ENCODE measurements around the gene APBB2. TPM values are rescaled to one million over a fixed set of nuclear protein-coding genes. Genes with fewer than 3 reads are reported as not detected.
"Not testable (repeated sequence)": the region's sequence is repeated elsewhere in the genome, so short reads cannot be mapped to it uniquely, and the experiment has no call there.

The APBB2 gene
- total and polyA plus RNA-seq, 4 donors = 22.7 to 101 (median 64.4) TPM

DNA sequence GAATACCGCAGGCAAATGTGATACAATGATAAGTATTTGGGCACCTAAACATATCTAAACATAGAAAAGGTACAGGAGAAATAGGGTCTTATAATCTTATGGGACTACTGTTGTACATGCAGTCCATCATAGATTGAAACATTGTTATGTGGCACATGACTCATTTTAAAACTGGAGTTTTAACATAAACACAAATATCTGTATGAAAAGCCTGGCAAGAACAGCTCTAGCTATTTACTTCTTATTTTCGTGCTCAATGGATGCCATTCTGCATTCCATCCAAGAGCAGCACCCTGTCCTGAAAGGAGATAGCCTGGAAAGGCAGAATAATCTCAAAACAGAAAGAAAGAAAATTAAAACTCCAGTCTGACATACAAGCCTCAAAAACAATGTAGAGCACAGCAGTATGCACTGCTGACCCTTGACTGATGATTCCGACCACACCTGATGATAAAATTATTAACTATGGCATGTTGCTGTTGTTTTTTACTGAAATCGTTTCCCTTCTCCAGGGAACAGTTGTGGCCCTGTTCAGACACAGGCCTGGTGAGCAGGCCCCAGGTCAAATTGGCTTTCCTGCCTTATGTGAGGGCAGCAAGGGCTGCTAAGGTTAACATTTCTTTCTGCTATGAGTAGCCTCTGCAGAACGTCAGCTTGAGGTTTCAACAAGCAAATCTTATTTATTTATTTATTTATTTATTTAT is 152.7 kb downstream of the APBB2 start:
- ATAC-seq (ENCODE audit: low FRiP score) (no peak), DNase-seq (no peak)
- Histone ChIP-seq H3K4me1 (ENCODE audit: control insufficient read depth in 1 of 2, insufficient read depth in 2 of 2, low read length in 2 of 2) (peaks cover 9 to 20% of the 10 kb centered on the region in 2 donors), H3K36me3 (ENCODE audit: control insufficient read depth in 1 of 2, insufficient read depth in 2 of 2, low read length in 1 of 2) (peaks cover 0 to 2% of the 10 kb centered on the region in 2 donors), H3K4me3 (ENCODE audit: low read length in 2 of 2) (no peak overlapping the region), H3K27ac (ENCODE audit: low read depth in 1 of 2, low read length in 2 of 2) (peak overlapping the region in 1 of 2 donors; percentile 66), H3K9me3 (ENCODE audit: control insufficient read depth, low read length) (no peaks in the 10 kb centered on the region), H3K27me3 (ENCODE audit: control insufficient read depth in 1 of 2, insufficient read depth in 2 of 2, low read length in 1 of 2) (no peaks in the 10 kb centered on the region)
- 36 to 40% methylated on average over 5 of the region's 5 CpGs for WGBS, 2 donors
- intact Hi-C loops (cut with DNase I) = no loop called here

DNA sequence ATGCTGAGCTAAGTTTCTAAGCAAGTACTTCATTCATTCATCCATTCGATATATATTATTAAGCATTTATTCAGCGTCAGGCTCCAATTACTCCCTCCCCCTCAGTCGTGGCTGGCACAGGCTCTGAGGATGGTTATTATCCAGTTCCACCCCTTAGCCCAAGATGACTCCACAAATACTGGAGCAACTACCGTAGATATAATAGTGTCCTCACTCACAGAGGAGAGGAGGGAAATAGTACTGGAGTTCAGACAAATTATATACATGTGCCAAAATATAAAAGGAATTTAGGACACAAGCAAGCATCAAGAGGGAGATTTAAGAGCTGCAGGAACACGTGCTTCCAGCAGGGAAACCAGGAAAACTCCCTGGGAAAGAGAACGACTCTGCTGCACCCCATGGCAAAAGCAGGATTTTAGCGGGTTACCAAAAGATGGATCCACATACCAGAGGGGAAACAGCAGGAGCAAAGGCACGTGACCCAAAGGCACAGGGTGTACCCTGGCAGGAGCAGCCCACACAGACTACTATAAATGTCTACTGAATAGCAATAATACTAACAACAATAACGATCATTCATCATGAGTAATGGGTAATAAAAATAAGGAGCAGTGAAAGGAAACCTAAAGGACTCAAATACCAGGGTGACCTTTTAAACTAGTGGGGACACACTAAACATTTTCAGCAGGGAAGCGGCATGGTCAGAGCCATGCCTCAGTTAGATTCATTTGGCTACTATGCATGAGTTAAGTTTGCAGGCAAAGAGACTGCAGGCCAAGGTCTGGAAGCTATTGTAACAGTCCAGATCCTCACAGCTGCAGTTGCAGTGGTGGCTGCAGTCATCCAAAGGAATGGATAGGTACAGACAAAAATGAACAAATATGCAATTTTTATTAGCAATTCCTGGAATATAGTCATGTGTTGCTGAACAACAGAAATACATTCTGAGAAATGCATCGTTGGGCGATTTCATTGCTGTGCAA is 153.7 kb downstream of the APBB2 start:
- peak overlapping the region in 1 of 2 donors; percentile 66 for H3K27ac ChIP-seq (ENCODE audit: low read depth in 1 of 2, low read length in 2 of 2)
- WGBS, 2 donors = 35 to 37% methylated on average over 12 of the region's 12 CpGs
- DNase-seq (no peak), ATAC-seq (ENCODE audit: low FRiP score) (peak; percentile 66)
- intact Hi-C loops (cut with DNase I) = no loop called here
- peaks cover 9 to 20% of the 10 kb centered on the region in 2 donors for H3K4me1 ChIP-seq (ENCODE audit: control insufficient read depth in 1 of 2, insufficient read depth in 2 of 2, low read length in 2 of 2)
- H3K27me3 ChIP-seq (ENCODE audit: control insufficient read depth in 1 of 2, insufficient read depth in 2 of 2, low read length in 1 of 2) = no peaks in the 10 kb centered on the region
- H3K36me3 ChIP-seq (ENCODE audit: control insufficient read depth in 1 of 2, insufficient read depth in 2 of 2, low read length in 1 of 2) = peaks cover 0 to 2% of the 10 kb centered on the region in 2 donors
- no peaks in the 10 kb centered on the region for H3K9me3 ChIP-seq (ENCODE audit: control insufficient read depth, low read length)
- no peak overlapping the region for H3K4me3 ChIP-seq (ENCODE audit: low read length in 2 of 2)

DNA sequence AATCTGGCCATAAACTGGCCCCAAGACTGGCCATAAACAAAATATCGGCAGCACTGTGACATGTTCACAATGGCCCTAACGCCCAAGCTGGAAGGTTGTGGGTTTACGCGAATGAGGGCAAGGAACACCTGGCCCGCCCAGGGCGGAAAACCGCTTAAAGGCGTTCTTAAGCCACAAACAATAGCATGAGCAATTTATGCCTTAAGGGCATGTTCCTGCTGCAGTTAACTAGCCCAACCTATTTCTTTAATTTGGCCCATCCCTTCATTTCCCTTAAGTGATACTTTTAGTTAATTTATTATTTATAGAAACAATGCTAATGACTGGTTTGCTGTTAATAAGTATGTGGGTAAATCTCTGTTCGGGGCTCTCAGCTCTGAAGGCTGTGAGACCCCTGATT is 154.9 kb downstream of the APBB2 start:
- peaks cover 9 to 20% of the 10 kb centered on the region in 2 donors for H3K4me1 ChIP-seq (ENCODE audit: control insufficient read depth in 1 of 2, insufficient read depth in 2 of 2, low read length in 2 of 2)
- H3K9me3 ChIP-seq (ENCODE audit: control insufficient read depth, low read length); H3K27me3 ChIP-seq (ENCODE audit: control insufficient read depth in 1 of 2, insufficient read depth in 2 of 2, low read length in 1 of 2); H3K27ac ChIP-seq (ENCODE audit: low read depth in 1 of 2, low read length in 2 of 2); H3K36me3 ChIP-seq (ENCODE audit: control insufficient read depth in 1 of 2, insufficient read depth in 2 of 2, low read length in 1 of 2); H3K4me3 ChIP-seq (ENCODE audit: low read length in 2 of 2); DNase-seq; ATAC-seq (ENCODE audit: low FRiP score); intact Hi-C loops (cut with DNase I): not testable (repeated sequence)
- WGBS, 2 donors = 95 to 98% methylated on average over 9 of the region's 9 CpGs

DNA sequence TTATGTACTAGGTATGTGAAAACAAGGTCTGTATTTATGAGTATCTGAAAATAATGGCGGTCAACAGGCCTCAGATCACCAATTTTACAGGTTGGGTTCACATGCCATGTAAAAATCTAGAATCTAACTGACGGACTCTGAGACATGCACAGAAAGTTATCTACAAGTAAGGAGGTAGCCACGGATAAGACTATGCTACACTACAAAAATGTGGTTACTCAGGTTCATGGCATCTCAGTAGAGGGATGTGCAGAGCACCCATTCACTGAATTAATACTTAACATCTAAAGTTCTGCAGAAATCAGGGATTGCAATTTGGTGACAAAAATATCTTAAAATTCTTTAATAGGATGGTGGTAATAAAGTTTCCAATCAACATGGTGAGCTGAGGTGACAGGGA is 155.9 kb downstream of the APBB2 start:
- peaks cover 0 to 2% of the 10 kb centered on the region in 2 donors for H3K36me3 ChIP-seq (ENCODE audit: control insufficient read depth in 1 of 2, insufficient read depth in 2 of 2, low read length in 1 of 2)
- WGBS, 2 donors = 73 to 76% methylated on average over 3 of the region's 3 CpGs
- intact Hi-C loops (cut with DNase I) = no loop called here
- H3K27me3 ChIP-seq (ENCODE audit: control insufficient read depth in 1 of 2, insufficient read depth in 2 of 2, low read length in 1 of 2) = no peaks in the 10 kb centered on the region
- H3K9me3 ChIP-seq (ENCODE audit: control insufficient read depth, low read length) = no peaks in the 10 kb centered on the region
- H3K4me1 ChIP-seq (ENCODE audit: control insufficient read depth in 1 of 2, insufficient read depth in 2 of 2, low read length in 2 of 2) = peaks cover 9 to 20% of the 10 kb centered on the region in 2 donors
- ATAC-seq (ENCODE audit: low FRiP score) (no peak), DNase-seq (no peak)
- no peak overlapping the region for H3K4me3 ChIP-seq (ENCODE audit: low read length in 2 of 2)
- no peak overlapping the region for H3K27ac ChIP-seq (ENCODE audit: low read depth in 1 of 2, low read length in 2 of 2)

DNA sequence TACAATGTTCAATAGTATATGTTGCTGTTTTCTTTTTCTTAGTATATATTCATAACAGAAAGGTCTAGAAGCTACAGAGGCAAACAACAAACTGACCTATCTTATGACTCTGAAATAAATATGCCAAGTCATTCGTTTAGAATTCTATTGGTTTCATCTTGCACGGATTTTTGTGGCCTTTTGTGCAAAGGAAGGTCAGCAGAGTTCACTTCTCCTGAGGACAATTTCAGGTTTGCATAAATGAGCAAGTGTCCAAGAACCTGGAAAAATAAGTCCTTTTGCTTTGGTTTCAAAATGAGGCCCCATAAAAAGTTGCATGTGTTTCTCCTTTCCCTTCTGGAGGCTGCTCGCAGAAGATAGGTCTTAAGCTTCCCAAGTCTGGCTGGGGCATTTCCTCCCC is 156.9 kb downstream of the APBB2 start:
- H3K4me3 ChIP-seq (ENCODE audit: low read length in 2 of 2) = no peak overlapping the region

DNA sequence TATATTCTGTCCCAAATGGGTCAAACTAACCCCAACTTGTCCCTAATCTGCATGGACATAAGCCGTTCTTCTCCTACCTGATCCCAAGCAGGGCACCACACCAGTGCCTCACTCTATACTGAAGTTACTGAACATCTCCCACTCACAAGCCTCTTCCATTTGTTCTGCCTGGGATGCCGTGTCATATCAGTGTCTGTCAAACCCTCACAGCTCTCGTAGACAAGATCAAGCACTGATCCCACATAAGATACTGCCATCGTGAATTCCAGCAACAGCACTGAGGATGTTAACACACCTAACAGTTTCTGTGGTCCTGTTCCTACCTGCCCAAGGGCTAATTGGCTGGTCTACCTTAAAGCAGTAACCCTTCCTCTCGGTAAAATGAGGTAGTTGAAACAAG is 162.1 kb downstream of the APBB2 start:
- DNase-seq (no peak), ATAC-seq (ENCODE audit: low FRiP score) (no peak)
- H3K27me3 ChIP-seq (ENCODE audit: control insufficient read depth in 1 of 2, insufficient read depth in 2 of 2, low read length in 1 of 2) = no peaks in the 10 kb centered on the region
- H3K27ac ChIP-seq (ENCODE audit: low read depth in 1 of 2, low read length in 2 of 2) = no peak overlapping the region
- H3K4me3 ChIP-seq (ENCODE audit: low read length in 2 of 2) = no peak overlapping the region
- no peaks in the 10 kb centered on the region for H3K36me3 ChIP-seq (ENCODE audit: control insufficient read depth in 1 of 2, insufficient read depth in 2 of 2, low read length in 1 of 2)
- 97 to 98% methylated on average over 5 of the region's 5 CpGs for WGBS, 2 donors
- no peaks in the 10 kb centered on the region for H3K9me3 ChIP-seq (ENCODE audit: control insufficient read depth, low read length)
- intact Hi-C loops (cut with DNase I) = no loop called here
- H3K4me1 ChIP-seq (ENCODE audit: control insufficient read depth in 1 of 2, insufficient read depth in 2 of 2, low read length in 2 of 2) = no peaks in the 10 kb centered on the region

More for the DNA sequence above, 156.9 kb downstream of the APBB2 start:
- DNase-seq (no peak), ATAC-seq (ENCODE audit: low FRiP score) (no peak)
- intact Hi-C loops (cut with DNase I) = no loop called here
- H3K27ac ChIP-seq (ENCODE audit: low read depth in 1 of 2, low read length in 2 of 2) = no peak overlapping the region
- H3K36me3 ChIP-seq (ENCODE audit: control insufficient read depth in 1 of 2, insufficient read depth in 2 of 2, low read length in 1 of 2) = no peaks in the 10 kb centered on the region
- WGBS, 2 donors = 73 to 79% methylated on average over 3 of the region's 3 CpGs
- H3K4me1 ChIP-seq (ENCODE audit: control insufficient read depth in 1 of 2, insufficient read depth in 2 of 2, low read length in 2 of 2) = peaks cover 7 to 20% of the 10 kb centered on the region in 2 donors
- no peaks in the 10 kb centered on the region for H3K27me3 ChIP-seq (ENCODE audit: control insufficient read depth in 1 of 2, insufficient read depth in 2 of 2, low read length in 1 of 2)
- H3K9me3 ChIP-seq (ENCODE audit: control insufficient read depth, low read length) = no peaks in the 10 kb centered on the region

DNA sequence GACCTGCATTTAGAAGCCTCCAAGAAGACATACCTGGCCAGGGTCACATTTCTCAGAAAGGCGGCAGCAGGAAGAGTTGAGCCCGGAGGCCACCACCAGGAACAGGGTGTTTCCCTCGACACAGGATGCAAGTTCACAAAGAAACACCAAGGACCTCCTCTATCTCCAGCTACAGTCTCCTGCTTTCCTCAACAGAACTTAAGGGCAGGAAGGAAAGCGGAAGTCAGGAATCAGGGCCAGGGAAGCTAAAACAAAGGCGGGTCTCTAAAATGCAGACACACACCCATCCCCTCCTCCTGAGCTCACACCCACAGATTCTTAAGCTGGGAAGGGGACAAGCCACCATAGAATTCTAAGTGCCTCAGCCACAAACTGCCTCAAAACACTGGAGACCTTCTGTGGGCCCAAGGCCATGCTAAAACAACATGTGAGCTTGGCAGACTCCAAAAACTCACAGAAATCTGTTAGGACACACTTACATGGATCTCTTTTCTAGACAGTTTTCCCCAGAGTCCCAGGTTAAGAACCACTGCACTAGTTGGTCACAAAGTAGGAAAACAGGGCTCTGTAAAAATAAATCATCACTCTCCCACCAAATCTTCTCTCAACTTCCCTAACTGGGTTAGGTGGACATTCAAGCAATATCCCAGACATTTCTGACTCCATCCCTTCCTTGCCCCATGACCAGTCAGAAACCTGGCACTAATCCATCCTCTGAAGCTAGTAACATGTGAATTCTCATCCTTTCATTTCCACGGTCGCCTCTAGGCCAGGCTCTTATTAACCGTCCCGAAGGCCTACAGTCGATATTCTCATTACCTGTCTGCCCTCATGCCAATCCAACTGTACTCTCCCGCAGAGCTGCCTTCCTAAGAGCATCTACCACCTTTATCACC is 163.2 kb downstream of the APBB2 start:
- no peak for DNase-seq
- WGBS, 2 donors = 76 to 82% methylated on average over 11 of the region's 11 CpGs
- no peak overlapping the region for H3K27ac ChIP-seq (ENCODE audit: low read depth in 1 of 2, low read length in 2 of 2)
- H3K36me3 ChIP-seq (ENCODE audit: control insufficient read depth in 1 of 2, insufficient read depth in 2 of 2, low read length in 1 of 2) = no peaks in the 10 kb centered on the region
- H3K27me3 ChIP-seq (ENCODE audit: control insufficient read depth in 1 of 2, insufficient read depth in 2 of 2, low read length in 1 of 2) = no peaks in the 10 kb centered on the region
- H3K9me3 ChIP-seq (ENCODE audit: control insufficient read depth, low read length) = no peaks in the 10 kb centered on the region
- intact Hi-C loops (cut with DNase I) = no loop called here
- ATAC-seq (ENCODE audit: low FRiP score) = peak; percentile 19
- no peak overlapping the region for H3K4me3 ChIP-seq (ENCODE audit: low read length in 2 of 2)
- no peaks in the 10 kb centered on the region for H3K4me1 ChIP-seq (ENCODE audit: control insufficient read depth in 1 of 2, insufficient read depth in 2 of 2, low read length in 2 of 2)

DNA sequence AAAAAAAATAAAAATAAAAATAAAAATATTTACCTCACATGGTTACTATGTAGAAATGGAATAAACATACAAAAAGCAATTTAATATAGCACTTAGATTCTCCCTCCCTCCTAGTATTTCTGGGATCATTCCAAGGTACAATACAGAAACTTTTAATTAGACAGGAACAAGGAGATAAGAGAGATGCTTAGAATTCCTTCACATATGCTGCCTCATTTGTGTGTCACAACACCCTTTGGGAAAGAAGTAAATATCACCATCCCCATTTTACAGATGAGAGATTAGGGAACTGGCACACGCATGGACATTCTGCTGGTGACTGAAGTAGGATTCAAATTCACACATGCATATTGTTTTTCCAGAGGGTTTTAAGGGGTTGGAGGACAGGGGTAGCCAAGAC is 164.2 kb downstream of the APBB2 start:
- intact Hi-C loops (cut with DNase I) = no loop called here
- ATAC-seq (ENCODE audit: low FRiP score) (no peak), DNase-seq (no peak)
- no peak overlapping the region for H3K27ac ChIP-seq (ENCODE audit: low read depth in 1 of 2, low read length in 2 of 2)
- no peaks in the 10 kb centered on the region for H3K27me3 ChIP-seq (ENCODE audit: control insufficient read depth in 1 of 2, insufficient read depth in 2 of 2, low read length in 1 of 2)
- H3K36me3 ChIP-seq (ENCODE audit: control insufficient read depth in 1 of 2, insufficient read depth in 2 of 2, low read length in 1 of 2) = no peaks in the 10 kb centered on the region
- no peak overlapping the region for H3K4me3 ChIP-seq (ENCODE audit: low read length in 2 of 2)
- no peaks in the 10 kb centered on the region for H3K9me3 ChIP-seq (ENCODE audit: control insufficient read depth, low read length)
- WGBS, 2 donors = 88 to 90% methylated on average over 1 of the region's 1 CpG
- H3K4me1 ChIP-seq (ENCODE audit: control insufficient read depth in 1 of 2, insufficient read depth in 2 of 2, low read length in 2 of 2) = no peaks in the 10 kb centered on the region
